Activated naive CD4-positive, alpha-beta T cell treated with anti-CD3 and anti-CD28 coated beads, Interleukin-2, amount 50 U/mL, for 72 hours (primary cell): Measurements from ENCODE around the gene MITD1. TPM values are rescaled to one million over a fixed set of nuclear protein-coding genes. Genes with fewer than 3 reads are reported as not detected.

Experiments used
- ATAC-seq, 2 donors: fragments of 150-1000 bp; cut with Tn5 transposase; 2 replicates each; pipeline ENCODE4 v1.10.0; 2021; ENCODE audit warnings: mild to moderate bottlenecking in 2 of 2, moderate library complexity in 2 of 2
- DNase-seq, 2 donors: peaks; one replicate each; pipeline ENCODE4 v3.0.0; 2021 to 2022; ENCODE audit warnings: low spot score in 2 of 2
- H3K27ac Mint-ChIP-seq, 2 donors: one replicate each; pipeline ENCODE4 v1.8.0; 2022; ENCODE audit warnings: mild to moderate bottlenecking in 2 of 2, mixed read lengths in 2 of 2
- H3K36me3 Mint-ChIP-seq, 2 donors: one replicate each; pipeline ENCODE4 v1.8.0; 2022; ENCODE audit warnings: mixed read lengths in 2 of 2
- H3K9me3 Mint-ChIP-seq, 2 donors: one replicate each; pipeline ENCODE4 v1.8.0; 2022; ENCODE audit warnings: mixed read lengths in 2 of 2
- total RNA-seq, 2 donors: library from RNA; stranded (reverse); gene quantifications; one replicate each; pipeline ENCODE4 v1.2.3, GENCODE V29; 2022

The MITD1 gene
- total RNA-seq, 2 donors from 2014 or later = 71.5 to 107 TPM

DNA sequence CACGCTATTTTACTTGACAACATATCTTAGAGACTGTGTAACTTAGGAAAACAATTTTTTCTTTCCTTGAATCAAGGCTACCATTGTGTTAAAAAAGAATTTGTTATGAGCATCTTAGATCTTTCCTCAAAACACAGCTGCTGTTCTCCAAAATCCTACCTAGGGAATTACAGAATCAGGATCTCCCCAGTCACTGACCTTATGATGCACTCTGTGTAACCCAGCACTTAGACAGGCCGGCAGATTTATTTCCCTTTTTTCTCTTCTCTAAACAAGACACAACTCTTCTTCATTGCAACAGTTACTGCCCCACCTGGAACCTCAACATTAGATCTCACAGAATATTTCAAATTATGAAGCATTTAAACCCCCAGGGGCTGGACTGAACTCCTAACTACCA, 52.9 kb downstream of the MITD1 start:
- DNase-seq = no peak
- Mint-ChIP-seq H3K27ac (no peak overlapping the region), H3K9me3 (peaks cover 50 to 57% of the 10 kb centered on the region in 2 donors), H3K36me3 (peaks cover 58 to 67% of the 10 kb centered on the region in 2 donors)
- ATAC-seq = no peak

Other genes with a start within 250 kb of the MITD1 start
- gene CRACDL, start 244.8 kb downstream of the MITD1 start, total RNA-seq = under 1 TPM in 1 of 2 donors, not detected in 1; 0.12 TPM
- 1 to 10 TPM; 2.1 to 4.9 TPM for gene C2orf15, start 39.4 kb downstream of the MITD1 start, total RNA-seq
- gene TSGA10, start 26.1 kb downstream of the MITD1 start, total RNA-seq = 1 to 10 TPM; 5.2 to 8.0 TPM
- 1 to 10 TPM; 3.5 to 6.9 TPM for gene LIPT1, start 26.1 kb downstream of the MITD1 start, total RNA-seq
- gene MRPL30, start 126 bp upstream of the MITD1 start, total RNA-seq = 10 to 100 TPM; 27.9 to 48.5 TPM
- gene LYG2, start 74.6 kb upstream of the MITD1 start, total RNA-seq = not detected
- 1 to 10 TPM in 1 of 2 donors, under 1 TPM in 1; 0.91 to 1.1 TPM for gene LYG1, start 120.1 kb upstream of the MITD1 start, total RNA-seq
- 10 to 100 TPM; 25.9 to 29.9 TPM for gene TXNDC9, start 155.3 kb upstream of the MITD1 start, total RNA-seq
- 10 to 100 TPM; 68.6 to 77.7 TPM for gene EIF5B, start 156.3 kb upstream of the MITD1 start, total RNA-seq